GM04503 (cell line): Measurements from ENCODE around the gene CPT1B.
A peak's percentile ranks its signal among the peaks of the same experiment; 100 is the strongest.
"Not testable (repeated sequence)": the region's sequence is repeated elsewhere in the genome, so short reads cannot be mapped to it uniquely, and the experiment has no call there.

Source experiments
- DNase-seq: peaks from one replicate; pipeline ENCODE4 v3.0.0-alpha.2; 2012; ENCODE audit warnings: low read depth

CPT1B gene

GRCh38 chr22:50545522-50546325 lies 32.5 kb downstream of the CPT1B start, which contains the start of gene KLHDC7B:
TSS of gene KLHDC7B (plus strand) at chr22:50545899. CDS start at chr22:50546244, 345 bp downstream.
- DNase-seq, result no peak

DNA sequence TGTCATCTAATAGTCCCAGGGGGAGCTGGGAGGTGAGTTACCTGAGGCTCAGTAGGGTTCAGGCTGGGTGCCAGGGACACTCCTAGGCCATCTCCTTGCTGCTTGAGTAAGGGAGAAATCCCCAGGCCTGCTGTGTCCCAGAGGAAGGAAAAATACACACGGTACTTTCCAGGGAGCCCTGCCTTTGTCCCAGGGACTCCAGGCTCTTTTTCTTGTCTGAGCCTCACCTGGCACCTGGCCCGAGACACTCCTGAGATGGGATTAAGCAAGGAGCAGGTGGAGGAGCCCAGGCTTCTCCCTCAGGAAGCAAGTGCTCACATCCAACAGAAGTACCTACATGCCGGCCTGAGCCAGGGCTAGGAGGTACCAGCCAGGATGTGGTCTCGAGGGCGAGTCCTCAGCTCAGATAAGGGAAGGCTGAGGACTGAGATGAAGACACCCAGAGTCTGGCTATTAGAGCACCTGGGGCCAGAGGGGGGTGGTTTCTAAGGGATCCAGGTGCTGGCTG lies 33.4 kb downstream of the CPT1B start:
- DNase-seq, result no peak

DNA sequence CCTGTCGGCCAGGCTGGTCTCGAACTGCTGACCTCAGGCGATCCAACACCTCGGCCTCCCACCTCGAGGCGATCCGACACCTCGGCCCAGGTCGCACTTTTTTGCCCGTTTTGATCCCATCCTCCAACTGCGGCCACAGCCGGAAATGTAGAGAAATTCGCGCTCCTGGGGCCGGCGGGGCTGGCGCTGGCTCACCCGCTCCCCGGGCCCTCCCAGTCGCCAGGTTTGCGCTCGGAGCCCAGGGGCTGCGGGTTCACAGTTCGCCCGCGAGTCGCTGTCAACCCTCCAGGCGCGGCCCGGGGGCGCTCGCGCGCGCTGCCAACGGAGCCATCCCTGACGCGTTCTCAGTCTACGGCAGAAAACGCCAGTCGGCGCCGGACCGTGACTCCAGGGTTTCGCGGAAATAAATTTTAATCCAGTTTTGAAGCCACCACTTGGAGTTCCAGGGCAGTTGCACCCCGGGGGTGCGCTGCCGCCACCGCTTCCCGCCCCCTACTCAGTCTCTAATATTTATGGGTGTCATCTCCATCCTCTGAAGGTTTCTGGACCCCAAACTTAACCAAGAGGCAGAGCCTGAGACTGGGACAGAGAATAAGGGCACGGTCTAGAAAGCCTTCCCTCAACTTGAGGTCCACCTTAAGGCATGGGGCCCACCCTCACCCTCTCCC lies 34.0 kb downstream of the CPT1B start:
- DNase-seq, result no peak

DNA sequence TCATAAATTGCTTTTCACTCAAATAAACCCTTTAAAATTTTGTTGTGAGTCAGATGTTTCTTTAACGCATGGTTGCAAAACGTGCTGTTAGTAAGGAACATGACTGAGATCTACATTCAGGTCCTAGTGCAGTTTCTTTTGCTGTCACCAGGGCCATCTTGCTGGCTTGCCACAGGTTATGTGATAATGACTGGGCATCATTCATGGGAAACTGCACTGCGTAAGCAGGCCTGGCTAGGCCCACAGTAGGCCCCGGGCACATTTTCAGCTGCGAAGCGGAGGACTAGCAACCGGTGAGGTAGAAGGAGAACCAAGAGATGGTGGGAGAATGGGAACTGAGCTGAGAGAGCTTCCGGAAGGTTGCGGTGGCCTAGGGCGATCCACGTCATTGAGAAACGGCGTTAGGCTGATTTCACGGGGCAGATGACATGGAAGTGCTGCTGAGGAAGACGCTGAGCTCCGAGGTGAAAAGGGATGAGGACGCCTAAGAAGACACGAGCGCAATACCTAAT lies 35.8 kb downstream of the CPT1B start:
- DNase-seq, result no peak

DNA sequence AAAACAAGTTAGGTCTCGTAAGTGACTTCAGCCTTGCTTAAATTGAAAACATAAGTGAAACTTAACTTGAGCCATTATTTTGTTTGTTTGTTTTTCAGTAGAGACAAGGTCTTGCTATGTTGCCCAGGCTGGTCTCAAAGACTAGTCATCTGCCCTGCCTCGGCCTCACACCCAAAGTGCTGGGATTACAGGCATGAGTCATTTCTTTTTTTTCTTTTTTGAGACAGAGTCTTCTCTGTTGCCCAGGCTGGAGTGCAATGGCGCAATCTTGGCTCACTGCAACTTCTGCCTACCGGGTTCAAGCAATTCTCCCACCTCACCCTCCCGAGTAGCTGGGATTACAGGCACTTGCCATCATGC lies 36.6 kb downstream of the CPT1B start:
- DNase-seq, result peak; percentile 87

GRCh38 chr22:50540381-50540780 lies 37.8 kb downstream of the CPT1B start:
- DNase-seq, result no peak

GRCh38 chr22:50537765-50538164 lies 40.5 kb downstream of the CPT1B start:
- no peak for DNase-seq

DNA sequence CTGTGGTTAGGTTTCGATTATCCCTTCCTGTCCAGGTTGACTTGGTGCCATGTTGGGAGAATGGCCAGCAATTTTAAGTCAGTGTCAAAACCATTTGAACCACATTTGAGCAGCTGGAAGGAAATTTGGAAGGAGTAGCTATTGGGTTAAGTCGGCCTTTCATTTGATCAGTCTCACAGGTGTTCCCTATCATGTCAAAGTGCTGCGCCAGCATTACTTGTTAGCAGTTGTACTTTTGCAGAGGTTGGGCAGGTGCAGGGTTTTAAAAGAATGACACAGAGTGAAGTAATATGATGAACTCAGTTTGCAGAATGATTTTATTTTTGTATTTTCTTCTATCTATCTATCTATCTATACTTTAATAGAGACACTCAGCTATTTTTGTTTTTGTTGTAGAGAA lies 42.0 kb downstream of the CPT1B start:
- no peak for DNase-seq

- no peak for DNase-seq
Measured at GRCh38 chr22:50535113-50535512, 43.1 kb downstream of the CPT1B start.

- not testable (repeated sequence) for DNase-seq
Measured at GRCh38 chr22:50533856-50534711, 44.1 kb downstream of the CPT1B start.

- no peak for DNase-seq
Measured at GRCh38 chr22:50532824-50533796, 45.1 kb downstream of the CPT1B start.

DNA sequence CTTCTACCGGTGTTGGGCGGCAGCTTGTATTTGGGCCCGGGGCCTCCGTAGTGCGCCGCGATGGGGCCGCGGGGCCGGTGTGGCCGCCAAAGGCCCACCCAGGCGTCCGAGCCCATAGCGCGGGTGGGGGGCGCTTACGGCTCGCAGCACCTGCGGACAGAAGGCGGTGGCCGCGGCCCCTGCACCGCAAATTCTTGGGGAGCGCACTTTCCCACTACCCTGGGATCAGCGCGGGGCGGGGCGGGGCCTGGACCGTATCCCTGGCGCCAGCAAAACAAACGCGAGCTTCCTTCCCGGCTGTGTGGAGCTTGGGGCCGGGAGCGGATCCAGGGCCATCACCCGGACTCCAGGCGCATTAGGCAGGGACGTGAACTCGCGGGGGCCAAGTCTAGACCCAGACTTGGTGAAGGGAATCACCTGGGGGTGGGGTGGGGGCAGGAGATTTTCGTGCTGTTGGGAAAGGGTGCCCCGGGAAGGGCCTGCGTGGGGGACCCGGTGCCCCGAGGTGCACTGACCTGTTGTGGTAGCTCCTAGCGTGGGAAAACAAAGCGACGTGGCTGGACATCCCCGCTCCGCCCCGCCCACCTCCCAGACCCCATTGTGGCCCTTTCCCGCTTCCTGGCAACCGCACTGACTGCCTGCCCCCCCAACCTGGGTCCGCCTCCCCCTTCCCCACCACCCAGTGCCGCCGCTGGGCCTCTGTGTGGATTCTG lies 46.1 kb downstream of the CPT1B start:
- no peak for DNase-seq

GRCh38 chr22:50531546-50531961 lies 46.7 kb downstream of the CPT1B start:
- DNase-seq, result no peak

DNA sequence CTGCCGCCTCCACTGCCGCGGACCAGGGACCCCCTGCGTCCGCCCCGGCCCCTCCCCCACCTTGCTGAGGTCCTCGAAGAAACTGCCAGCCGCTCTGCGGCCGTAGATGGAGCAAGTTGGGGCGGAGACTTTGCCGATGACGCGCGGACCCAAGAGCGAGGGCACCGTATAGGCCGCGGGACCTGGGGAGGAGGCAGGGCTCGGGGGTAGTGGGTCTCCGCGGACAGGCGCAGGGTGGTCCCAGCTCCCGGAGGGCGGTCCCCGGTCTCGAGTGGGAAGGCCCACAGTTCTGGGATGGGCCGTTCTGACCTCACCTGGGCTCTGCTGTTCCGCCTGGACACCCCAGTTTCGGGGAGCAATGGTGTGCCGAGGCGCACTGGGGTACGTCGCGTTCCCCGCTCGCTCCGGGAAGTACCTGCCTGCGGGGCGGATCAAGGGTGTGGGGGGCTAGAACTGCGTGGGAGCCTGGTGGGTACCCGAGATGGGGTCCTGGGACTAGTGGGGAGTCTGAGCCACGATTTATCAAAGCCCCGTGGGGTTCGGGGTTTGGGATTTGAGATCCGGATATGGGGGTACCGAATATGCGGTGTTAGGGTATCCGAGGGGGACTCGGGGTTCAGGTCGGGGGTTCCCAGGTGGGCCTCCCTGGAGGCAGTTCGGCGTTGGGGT lies 47.2 kb downstream of the CPT1B start:
- no peak for DNase-seq

DNA sequence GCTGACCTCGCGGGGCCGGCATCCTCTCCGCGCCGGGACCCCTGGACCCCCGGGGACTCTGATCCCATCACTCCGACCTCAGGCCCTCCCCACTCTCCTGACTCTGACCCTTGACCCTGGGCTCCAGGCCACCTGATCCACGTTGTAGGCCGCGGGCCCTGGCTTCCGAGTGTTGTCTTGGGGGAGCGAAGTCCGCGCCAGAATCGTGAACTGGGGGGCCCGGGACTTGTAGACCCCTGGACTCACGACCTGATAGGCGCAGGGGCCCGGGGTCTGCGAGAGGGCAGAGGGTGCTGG lies 47.7 kb downstream of the CPT1B start:
- no peak for DNase-seq

DNA sequence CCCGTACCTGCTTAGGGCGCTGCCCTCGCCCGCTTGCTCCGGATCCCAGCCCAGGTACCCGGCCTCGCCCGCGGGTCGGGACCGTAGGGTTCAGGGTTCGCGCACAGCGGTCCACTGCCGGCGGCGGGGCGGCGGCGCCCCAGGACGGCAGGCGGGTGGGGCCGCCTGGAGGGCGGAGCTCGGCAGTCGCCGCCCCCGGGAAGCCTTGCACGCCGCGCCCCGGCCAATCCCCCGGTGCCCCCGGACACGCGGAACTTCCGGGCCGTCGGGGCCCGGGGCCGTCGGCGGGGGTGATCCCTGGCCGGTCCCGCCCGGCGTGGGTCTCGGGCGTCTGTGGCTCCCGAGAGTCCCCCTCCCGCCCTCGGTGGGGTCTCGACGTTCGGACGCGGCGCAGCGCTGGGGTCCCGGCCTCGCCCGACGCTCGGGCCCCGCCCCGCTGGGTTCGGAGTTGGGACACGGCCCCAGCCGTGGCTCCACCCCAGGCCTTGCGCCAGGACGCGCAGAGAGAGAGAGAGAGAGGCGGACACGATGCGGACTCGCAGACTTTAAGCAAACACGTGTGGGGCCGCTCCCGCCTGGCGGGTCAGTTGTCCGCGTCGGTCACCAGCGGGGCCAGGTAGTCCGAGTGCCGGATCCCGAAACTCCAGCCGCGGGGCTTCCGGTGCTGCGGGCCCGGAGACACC lies 48.2 kb downstream of the CPT1B start, which contains the start of gene TYMP:
Gene TYMP (minus strand): TSS at position 116 of the 683 bp plus-strand sequence. CDS start 303 bp downstream, outside the sequence.
- no peak for DNase-seq

GRCh38 chr22:50529416-50529896 lies 48.8 kb downstream of the CPT1B start:
- no peak for DNase-seq

DNA sequence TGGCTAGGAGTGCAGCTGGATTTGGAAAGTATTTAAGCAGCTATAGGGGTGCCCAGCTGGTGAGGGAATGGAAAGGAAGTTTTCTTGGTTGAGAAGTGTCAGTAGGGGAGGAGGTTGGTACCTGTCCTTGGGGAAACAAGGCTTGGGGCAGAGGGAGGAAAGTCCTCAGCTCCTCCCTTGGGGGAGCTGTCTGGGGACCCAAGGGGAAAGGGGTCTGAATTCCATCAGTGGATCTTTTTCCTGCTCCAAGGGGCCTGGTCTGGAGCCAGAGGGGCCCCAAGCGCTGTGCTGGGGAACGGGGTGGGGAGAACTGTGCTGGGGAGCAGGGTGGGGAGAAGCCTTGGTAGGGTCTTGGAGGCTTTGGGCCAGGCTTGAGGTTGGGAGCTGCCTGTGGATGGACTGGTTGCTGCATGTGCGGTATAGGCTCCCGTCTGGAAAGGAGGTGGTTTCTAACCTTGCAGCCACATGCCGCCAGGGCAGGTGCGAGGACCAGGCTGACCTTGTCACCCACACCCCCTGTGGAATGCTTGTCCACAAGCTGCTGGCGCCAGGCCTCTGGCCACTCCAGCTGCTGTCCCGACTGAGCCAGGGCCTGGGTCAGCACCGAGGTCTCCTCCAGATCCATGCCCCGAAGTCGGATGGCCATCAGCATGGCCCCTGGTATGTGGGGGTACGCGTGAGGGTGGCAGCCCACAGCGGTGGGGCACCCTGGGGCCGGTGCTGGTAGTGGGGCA lies 49.4 kb downstream of the CPT1B start:
- DNase-seq, result no peak
